Germinal center (tissue), 1 donor: ENCODE results near the gene PTBP1.

Experiments used
- DNase-seq: peaks from one replicate; pipeline ENCODE4 v3.0.0; 2012; ENCODE audit warnings: mixed read lengths, low spot score

PTBP1 gene

DNA sequence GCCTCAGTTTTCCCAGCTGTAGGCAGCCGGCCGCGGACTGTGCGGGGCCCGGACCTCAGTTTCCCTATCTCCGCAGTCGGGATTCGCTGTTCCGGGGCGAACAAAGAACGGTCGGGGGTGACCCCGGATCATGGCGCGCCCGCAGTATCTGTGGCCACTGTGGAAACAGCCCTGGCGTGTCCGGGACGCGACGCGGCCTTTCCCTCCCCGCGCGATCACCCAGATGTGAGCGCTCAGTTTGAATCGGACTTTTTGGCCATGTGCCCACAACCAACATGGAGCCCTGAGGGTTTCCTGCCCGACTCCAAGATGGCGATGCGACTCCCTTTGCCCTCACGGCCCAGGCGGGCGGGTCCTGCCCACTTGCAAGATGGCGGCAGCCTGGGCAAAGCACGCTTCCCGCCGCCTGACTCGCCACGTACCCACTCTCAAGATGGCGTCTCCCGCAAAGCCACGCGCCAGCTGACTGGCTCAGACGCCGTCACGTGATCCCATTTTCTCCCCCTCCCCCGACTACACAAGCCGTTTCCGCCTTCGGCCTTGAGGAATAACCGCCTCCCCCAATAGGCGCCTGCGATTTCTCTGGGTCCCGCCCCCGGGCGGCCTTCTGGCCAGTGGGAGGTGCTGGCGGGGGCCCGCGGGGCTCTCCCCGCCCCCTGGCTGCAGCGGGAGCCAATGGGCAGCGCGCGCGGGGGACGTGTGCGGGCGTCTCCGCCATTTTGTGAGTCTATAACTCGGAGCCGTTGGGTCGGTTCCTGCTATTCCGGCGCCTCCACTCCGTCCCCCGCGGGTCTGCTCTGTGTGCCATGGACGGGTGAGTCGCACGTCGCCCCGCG is at the start of gene PTBP1:
Gene PTBP1 (plus strand): TSS at position 761 of the 836 bp plus-strand sequence. CDS start 46 bp downstream, at position 807.
- DNase-seq = peak; percentile 99

DNA sequence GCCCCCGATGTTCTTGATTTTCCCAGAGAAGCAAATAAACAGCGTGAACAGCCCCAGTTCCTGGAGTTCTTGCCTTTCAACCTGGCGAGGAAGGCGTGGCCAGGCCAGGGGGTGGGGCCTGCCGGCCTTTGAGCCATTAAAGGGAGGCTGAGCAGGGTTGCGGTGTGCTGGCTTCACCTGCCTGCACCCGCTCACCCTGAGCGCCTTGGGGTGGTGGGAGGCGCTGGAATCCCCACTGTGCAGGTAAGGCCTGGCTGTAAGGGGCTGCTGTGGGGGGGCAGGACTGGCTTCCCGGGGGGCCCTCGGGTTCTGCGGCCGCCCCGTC is 49.0 kb upstream of the PTBP1 start:
- DNase-seq = no peak

GRCh38 chr19:749811-750210 is 47.4 kb upstream of the PTBP1 start:
- no peak for DNase-seq

- no peak for DNase-seq
These were observed 46.4 kb upstream of the PTBP1 start, which contains the start of gene MISP for GRCh38 chr19:750640-751423. MISP (plus strand) TSS chr19:751112; CDS start chr19:756947, 5,835 bp downstream.

- no peak for DNase-seq
These were observed 45.5 kb upstream of the PTBP1 start for GRCh38 chr19:751501-752341.

GRCh38 chr19:752652-753517 is 44.4 kb upstream of the PTBP1 start:
- DNase-seq = no peak

DNA sequence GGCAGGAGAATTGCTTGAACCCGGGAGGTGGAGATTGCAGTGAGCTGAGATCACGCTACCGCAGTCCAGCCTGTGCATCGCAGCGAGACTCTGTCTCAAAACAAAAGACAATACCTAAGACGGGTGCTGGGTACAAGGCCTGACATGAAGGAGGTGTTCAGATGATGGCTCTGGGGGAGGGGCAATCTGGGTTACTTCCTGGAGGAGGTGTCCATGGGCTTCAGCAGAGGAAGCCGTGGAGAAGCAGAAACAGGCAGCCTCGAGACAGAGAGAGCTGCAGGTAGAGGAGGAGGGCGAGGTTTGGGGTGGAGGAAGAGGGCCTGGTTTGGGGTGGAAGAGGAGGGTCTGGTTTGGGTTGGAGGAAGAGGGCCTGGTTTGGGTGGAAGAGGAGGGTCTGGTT is 42.7 kb upstream of the PTBP1 start:
- DNase-seq = no peak

DNA sequence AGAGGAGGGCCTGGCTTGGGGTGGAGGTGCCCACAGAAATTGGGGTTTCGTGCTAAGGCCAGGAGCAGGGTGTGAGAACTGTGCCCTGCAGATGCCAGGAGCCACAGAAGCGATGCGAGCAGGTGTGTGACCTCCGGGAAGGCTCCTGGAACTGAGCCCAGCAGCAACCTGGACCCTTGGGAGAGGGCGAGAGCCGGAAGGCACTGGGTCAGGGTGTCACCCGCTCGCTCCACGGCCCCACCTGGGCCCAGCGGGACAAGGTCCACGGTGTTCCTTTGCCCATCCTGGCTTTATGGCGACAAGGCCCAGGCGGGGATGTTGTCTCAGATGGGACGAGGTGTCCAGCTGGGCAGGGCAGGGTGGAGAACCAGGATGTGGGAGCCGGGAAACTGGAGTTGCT is 42.2 kb upstream of the PTBP1 start:
- DNase-seq = no peak

DNA sequence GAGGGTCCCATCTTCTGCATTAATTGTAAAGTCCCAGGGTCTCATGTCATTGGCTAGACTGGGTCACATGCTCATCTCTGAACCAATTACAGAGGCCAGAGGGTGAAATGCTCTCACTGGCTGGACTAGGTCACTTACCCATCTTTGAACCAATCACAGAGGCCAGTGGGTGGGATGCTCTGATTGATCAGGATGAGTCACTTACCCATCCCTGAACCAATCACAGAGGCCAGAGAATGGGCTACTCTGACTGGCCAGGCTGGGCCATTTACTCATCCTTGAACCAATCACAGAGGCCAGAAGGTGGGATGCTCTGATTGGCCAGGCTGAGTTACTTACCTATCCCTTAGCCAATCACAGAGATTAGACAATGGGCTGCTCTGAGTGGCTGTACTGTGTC is 41.0 kb upstream of the PTBP1 start:
- DNase-seq = no peak

DNA sequence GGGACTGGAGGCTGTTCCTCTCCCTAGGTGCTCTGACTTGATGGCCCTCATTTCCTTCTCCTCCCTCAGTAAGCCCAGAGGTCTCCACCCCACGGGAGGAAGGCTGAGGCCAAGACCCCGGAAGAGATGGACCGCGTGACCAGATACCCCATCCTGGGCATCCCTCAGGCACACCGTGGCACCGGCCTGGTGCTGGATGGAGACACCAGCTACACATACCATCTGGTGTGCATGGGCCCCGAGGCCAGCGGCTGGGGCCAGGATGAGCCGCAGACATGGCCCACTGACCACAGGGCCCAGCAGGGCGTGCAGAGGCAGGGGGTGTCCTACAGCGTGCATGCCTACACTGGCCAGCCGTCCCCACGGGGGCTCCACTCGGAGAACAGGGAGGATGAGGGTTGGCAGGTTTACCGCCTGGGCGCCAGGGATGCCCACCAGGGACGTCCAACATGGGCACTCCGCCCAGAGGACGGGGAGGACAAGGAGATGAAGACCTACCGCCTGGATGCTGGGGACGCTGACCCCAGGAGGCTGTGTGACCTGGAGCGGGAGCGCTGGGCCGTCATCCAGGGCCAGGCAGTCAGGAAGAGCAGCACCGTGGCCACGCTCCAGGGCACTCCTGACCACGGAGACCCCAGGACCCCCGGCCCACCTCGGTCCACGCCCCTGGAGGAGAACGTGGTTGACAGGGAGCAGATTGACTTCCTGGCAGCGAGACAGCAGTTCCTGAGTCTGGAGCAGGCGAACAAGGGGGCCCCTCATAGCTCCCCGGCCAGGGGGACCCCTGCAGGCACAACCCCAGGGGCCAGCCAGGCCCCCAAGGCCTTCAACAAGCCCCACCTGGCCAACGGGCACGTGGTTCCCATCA is 40.2 kb upstream of the PTBP1 start:
- no peak for DNase-seq

DNA sequence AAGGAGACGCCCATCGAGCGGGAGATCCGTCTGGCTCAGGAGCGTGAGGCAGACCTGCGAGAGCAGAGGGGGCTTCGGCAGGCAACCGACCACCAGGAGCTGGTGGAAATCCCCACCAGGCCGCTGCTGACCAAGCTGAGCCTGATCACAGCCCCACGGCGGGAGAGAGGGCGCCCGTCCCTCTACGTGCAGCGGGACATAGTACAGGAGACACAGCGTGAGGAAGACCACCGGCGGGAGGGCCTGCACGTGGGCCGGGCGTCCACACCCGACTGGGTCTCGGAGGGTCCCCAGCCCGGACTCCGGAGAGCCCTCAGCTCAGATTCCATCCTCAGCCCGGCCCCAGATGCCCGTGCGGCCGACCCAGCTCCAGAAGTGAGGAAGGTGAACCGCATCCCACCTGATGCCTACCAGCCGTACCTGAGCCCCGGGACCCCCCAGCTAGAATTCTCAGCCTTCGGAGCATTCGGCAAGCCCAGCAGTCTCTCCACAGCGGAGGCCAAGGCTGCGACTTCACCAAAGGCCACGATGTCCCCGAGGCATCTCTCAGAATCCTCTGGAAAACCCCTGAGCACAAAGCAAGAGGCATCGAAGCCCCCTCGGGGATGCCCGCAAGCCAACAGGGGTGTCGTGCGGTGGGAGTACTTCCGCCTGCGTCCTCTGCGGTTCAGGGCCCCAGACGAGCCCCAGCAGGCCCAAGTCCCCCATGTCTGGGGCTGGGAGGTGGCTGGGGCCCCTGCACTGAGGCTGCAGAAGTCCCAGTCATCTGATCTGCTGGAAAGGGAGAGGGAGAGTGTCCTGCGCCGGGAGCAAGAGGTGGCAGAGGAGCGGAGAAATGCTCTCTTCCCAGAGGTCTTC is 39.2 kb upstream of the PTBP1 start:
- DNase-seq = no peak

GRCh38 chr19:763181-763580 is 34.1 kb upstream of the PTBP1 start:
- no peak for DNase-seq

DNA sequence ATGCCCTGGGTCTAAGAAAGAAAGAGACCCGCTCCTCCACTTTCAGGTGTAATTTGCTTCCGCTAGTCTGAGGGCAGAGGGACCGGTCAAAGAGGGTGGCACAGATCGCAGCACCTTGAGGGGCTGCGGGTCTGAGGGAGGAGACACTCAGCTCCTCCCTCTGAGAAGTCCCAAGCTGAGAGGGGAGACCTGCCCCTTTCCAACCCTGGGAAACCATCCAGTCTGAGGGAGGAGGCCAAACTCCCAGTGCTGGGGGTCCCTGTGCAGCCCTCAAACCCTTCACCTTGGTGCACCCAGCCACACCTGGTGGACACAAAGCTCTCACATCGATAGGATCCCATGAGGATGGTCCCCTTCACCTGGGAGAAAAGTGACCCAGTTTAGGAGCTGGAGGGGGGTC is 33.4 kb upstream of the PTBP1 start:
- no peak for DNase-seq

GRCh38 chr19:764301-764700 is 33.0 kb upstream of the PTBP1 start:
- DNase-seq = no peak

GRCh38 chr19:765179-765738 is 32.0 kb upstream of the PTBP1 start:
- no peak for DNase-seq

DNA sequence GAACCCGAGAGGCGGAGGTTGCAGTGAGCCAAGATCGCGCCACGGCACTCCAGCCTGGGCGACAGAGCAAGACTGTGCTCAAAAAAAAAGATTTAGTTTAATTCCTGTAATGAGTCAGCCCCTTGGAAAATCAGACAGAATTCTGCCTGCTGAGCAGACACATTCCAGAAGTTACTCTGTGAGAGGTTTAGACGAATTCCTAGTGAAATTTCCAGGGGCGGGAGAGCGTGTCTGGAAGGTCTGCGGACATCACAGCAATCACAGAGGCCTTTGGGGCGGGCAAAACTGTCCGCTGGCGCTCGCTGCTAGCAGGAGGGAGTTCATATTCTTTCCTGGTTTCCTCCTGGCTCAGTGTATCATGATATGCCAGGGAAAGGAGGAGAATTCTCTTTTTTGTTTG is 28.8 kb upstream of the PTBP1 start:
- no peak for DNase-seq

GRCh38 chr19:769616-770015 is 27.6 kb upstream of the PTBP1 start:
- DNase-seq = no peak

DNA sequence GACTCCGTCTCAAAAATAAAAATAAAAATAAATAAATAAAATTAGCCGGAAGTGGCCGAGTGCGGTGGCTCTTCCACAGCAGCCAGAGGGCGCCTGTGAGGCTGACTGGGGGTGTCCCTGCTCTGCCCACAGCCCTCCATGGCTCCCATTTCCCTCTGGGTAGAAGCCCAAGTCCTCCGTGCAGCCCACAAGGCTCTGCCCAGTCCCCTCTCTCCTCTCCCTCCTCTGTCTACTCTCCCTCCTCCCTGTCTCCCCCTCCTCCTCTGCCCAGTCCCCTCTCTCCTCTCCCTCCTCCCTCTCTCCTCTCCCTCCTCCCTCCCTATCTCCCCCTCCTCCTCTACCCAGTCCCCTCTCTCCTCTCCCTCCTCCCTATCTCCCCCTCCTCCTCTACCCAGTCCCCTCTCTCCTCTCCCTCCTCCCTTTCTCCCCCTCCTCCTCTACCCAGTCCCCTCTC is 25.9 kb upstream of the PTBP1 start:
- peak; percentile 53 for DNase-seq

- no peak for DNase-seq
These were observed 25.2 kb upstream of the PTBP1 start for GRCh38 chr19:772063-772462.
